ENCODE results near the gene TPGS2.

TPGS2 gene

DNA sequence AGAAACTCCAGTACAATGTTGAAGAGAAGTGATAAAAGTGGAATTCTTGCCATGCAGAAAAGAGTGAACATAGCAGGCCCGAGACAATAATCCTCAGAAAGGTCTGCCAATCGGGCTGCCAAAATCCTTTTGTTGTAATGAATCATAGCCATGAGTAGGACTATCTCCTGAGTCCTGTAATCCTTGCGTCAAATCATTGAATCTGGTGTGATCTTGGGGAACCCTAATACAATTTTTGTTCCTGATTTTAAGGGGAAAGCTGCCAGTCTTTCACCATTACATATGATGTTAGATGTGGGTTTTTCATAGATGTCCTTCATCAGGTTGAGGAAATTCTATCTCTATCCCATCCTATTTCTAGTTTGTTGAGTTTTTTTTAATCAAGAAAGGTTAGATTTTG is 2.2 kb downstream of the TPGS2 start:
- no peak overlapping the region for H3K4me3 ChIP-seq (ENCODE audit: low read depth, low read length)
- no peak overlapping the region for H3K14ac ChIP-seq (ENCODE audit: low read length)
- peaks cover 8% of the 10 kb centered on the region for H3K79me1 ChIP-seq (ENCODE audit: low read length)
- H4K91ac ChIP-seq (ENCODE audit: low read depth, low read length) = no peak overlapping the region
- H4K8ac ChIP-seq (ENCODE audit: low read depth, low read length) = no peak overlapping the region
- H3K9me3 ChIP-seq (ENCODE audit: insufficient read depth, low read depth, low read length) = no peaks in the 10 kb centered on the region
- H2BK120ac ChIP-seq (ENCODE audit: insufficient read depth, low read length, poor library complexity) = no peak overlapping the region
- H2AK5ac ChIP-seq (ENCODE audit: low read length) = no peak overlapping the region
- H3K27ac ChIP-seq (ENCODE audit: low read depth, low read length) = no peak overlapping the region
- H3K4me1 ChIP-seq (ENCODE audit: control insufficient read depth in 1 of 2, insufficient read depth in 2 of 2, low read length in 2 of 2) = peaks cover 5% of the 10 kb centered on the region in 2 experiments
- H3K79me2 ChIP-seq (ENCODE audit: control insufficient read depth, insufficient read depth, low read length, poor library complexity) = peaks cover 7% of the 10 kb centered on the region
- H3K27me3 ChIP-seq (ENCODE audit: insufficient read depth, low read length) = no peaks in the 10 kb centered on the region
- H3K36me3 ChIP-seq (ENCODE audit: control insufficient read depth in 1 of 2, insufficient read depth in 2 of 2, low read length in 2 of 2) = peaks cover 0 to 3% of the 10 kb centered on the region in 2 experiments
- no peak overlapping the region for H3K18ac ChIP-seq (ENCODE audit: low read length)
- DNase-seq = no peak
- no peak overlapping the region for H3K4me2 ChIP-seq (ENCODE audit: low read length)
- H2BK12ac ChIP-seq (ENCODE audit: low read length) = no peak overlapping the region
- no CpG with 5 or more reads among the region's 3 CpGs for WGBS (ENCODE audit: extremely low coverage, insufficient coverage, insufficient read length)
- H2AFZ ChIP-seq (ENCODE audit: insufficient read depth, low read length, poor library complexity) = no peak overlapping the region
- H4K12ac ChIP-seq (ENCODE audit: low read depth, low read length) = no peak overlapping the region
- H3K4ac ChIP-seq (ENCODE audit: low read depth, low read length) = no peak overlapping the region
- no peak overlapping the region for H2BK5ac ChIP-seq (ENCODE audit: low read depth, low read length, poor library complexity)
- H3K23ac ChIP-seq (ENCODE audit: low read length) = no peak overlapping the region
- no peak overlapping the region for H3K9ac ChIP-seq (ENCODE audit: low read length)

DNA sequence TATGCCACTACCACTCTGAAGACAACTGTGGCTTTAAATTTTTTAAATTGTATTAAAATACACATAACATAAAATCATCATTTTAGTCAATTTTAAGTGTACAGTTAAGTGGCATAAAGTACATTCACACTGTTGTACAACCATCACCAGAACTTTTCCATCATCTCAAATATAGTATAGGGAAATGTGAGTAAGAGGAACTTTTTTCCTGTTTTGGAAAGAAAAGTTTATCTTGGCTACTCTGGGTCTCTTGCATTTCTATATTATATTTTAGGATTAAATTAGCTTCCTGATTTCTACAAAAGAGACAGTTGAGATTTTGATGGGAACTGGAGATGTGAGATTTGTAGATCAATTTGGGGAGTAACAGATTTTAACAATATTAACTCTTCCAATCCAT is 3.3 kb downstream of the TPGS2 start:
- Histone ChIP-seq H4K91ac (ENCODE audit: low read depth, low read length) (no peak overlapping the region), H3K9me3 (ENCODE audit: insufficient read depth, low read depth, low read length) (no peaks in the 10 kb centered on the region), H3K4me2 (ENCODE audit: low read length) (no peak overlapping the region), H2AFZ (ENCODE audit: insufficient read depth, low read length, poor library complexity) (no peak overlapping the region), H3K79me1 (ENCODE audit: low read length) (peaks cover 8% of the 10 kb centered on the region), H3K4ac (ENCODE audit: low read depth, low read length) (no peak overlapping the region), H4K12ac (ENCODE audit: low read depth, low read length) (no peak overlapping the region), H3K4me1 (ENCODE audit: control insufficient read depth in 1 of 2, insufficient read depth in 2 of 2, low read length in 2 of 2) (peaks cover 5% of the 10 kb centered on the region in 2 experiments), H3K4me3 (ENCODE audit: low read depth, low read length) (no peak overlapping the region), H2BK12ac (ENCODE audit: low read length) (no peak overlapping the region), H3K79me2 (ENCODE audit: control insufficient read depth, insufficient read depth, low read length, poor library complexity) (peaks cover 7% of the 10 kb centered on the region), H3K36me3 (ENCODE audit: control insufficient read depth in 1 of 2, insufficient read depth in 2 of 2, low read length in 2 of 2) (peaks cover 0 to 3% of the 10 kb centered on the region in 2 experiments), H3K18ac (ENCODE audit: low read length) (no peak overlapping the region), H2BK120ac (ENCODE audit: insufficient read depth, low read length, poor library complexity) (no peak overlapping the region), H3K23ac (ENCODE audit: low read length) (no peak overlapping the region), H3K27me3 (ENCODE audit: insufficient read depth, low read length) (no peaks in the 10 kb centered on the region), H2AK5ac (ENCODE audit: low read length) (no peak overlapping the region), H2BK5ac (ENCODE audit: low read depth, low read length, poor library complexity) (no peak overlapping the region), H3K27ac (ENCODE audit: low read depth, low read length) (no peak overlapping the region), H3K9ac (ENCODE audit: low read length) (no peak overlapping the region), H3K14ac (ENCODE audit: low read length) (no peak overlapping the region), H4K8ac (ENCODE audit: low read depth, low read length) (no peak overlapping the region)
- DNase-seq = no peak

DNA sequence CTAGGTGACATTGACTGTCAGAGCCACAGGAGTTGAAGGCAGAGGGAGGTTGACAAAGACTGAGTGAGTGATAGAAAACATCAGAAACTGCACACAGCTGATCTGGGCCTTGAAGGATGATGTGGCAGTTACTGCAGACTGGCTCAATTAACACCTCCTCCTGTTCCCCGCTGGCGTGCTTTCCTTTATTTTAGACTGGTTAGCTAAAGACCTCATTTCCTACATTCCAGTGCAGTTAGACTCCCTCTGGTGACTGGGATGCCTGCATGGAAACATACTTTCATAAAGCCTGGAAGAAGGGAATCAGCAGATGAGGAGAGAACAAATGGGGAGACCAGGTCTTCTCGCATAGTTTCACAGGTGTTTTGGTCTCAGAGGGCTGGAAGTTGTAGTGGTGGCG is 7.1 kb downstream of the TPGS2 start:
- Histone ChIP-seq H3K9ac (ENCODE audit: low read length) (no peak overlapping the region), H2BK5ac (ENCODE audit: low read depth, low read length, poor library complexity) (no peak overlapping the region), H2BK120ac (ENCODE audit: insufficient read depth, low read length, poor library complexity) (no peak overlapping the region), H3K27me3 (ENCODE audit: insufficient read depth, low read length) (no peaks in the 10 kb centered on the region), H2AK5ac (ENCODE audit: low read length) (no peak overlapping the region), H3K79me1 (ENCODE audit: low read length) (no peaks in the 10 kb centered on the region), H4K91ac (ENCODE audit: low read depth, low read length) (no peak overlapping the region), H4K8ac (ENCODE audit: low read depth, low read length) (no peak overlapping the region), H3K23ac (ENCODE audit: low read length) (no peak overlapping the region), H3K4me1 (ENCODE audit: control insufficient read depth in 1 of 2, insufficient read depth in 2 of 2, low read length in 2 of 2) (no peaks in the 10 kb centered on the region), H2BK12ac (ENCODE audit: low read length) (no peak overlapping the region), H3K79me2 (ENCODE audit: control insufficient read depth, insufficient read depth, low read length, poor library complexity) (no peaks in the 10 kb centered on the region), H3K18ac (ENCODE audit: low read length) (no peak overlapping the region), H3K4ac (ENCODE audit: low read depth, low read length) (no peak overlapping the region), H2AFZ (ENCODE audit: insufficient read depth, low read length, poor library complexity) (no peak overlapping the region), H3K36me3 (ENCODE audit: control insufficient read depth in 1 of 2, insufficient read depth in 2 of 2, low read length in 2 of 2) (peaks cover 3 to 6% of the 10 kb centered on the region in 2 experiments), H3K9me3 (ENCODE audit: insufficient read depth, low read depth, low read length) (no peaks in the 10 kb centered on the region), H3K4me3 (ENCODE audit: low read depth, low read length) (no peak overlapping the region), H3K4me2 (ENCODE audit: low read length) (no peak overlapping the region), H3K27ac (ENCODE audit: low read depth, low read length) (no peak overlapping the region), H3K14ac (ENCODE audit: low read length) (no peak overlapping the region), H4K12ac (ENCODE audit: low read depth, low read length) (no peak overlapping the region)
- peak; percentile 44 to 69 for DNase-seq
- WGBS (ENCODE audit: extremely low coverage, insufficient coverage, insufficient read length) = no CpG with 5 or more reads among the region's 4 CpGs

DNA sequence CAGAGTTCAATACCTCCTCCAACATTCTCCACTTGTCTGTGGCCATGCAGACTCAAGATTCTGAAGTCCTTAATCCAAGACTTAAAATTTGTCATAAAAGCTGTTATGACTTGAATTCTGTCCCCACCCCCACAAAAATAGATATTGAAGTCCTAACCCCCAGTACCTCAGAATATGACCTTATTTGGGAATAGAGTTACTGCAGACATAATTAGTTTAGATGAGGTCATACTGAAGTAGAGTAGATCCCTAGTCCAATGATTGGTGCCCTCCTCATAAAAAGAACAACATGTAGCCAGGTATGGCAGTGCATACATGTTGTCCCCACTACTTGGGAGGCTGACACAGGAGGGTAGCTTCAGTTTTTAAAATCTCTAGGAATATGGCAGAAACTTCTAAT is 9.2 kb downstream of the TPGS2 start:
- Histone ChIP-seq H2BK12ac (ENCODE audit: low read length) (no peak overlapping the region), H3K79me2 (ENCODE audit: control insufficient read depth, insufficient read depth, low read length, poor library complexity) (no peaks in the 10 kb centered on the region), H3K23ac (ENCODE audit: low read length) (no peak overlapping the region), H3K4ac (ENCODE audit: low read depth, low read length) (no peak overlapping the region), H3K9ac (ENCODE audit: low read length) (no peak overlapping the region), H3K14ac (ENCODE audit: low read length) (no peak overlapping the region), H3K9me3 (ENCODE audit: insufficient read depth, low read depth, low read length) (no peaks in the 10 kb centered on the region), H3K18ac (ENCODE audit: low read length) (no peak overlapping the region), H3K27ac (ENCODE audit: low read depth, low read length) (no peak overlapping the region), H2BK120ac (ENCODE audit: insufficient read depth, low read length, poor library complexity) (no peak overlapping the region), H3K4me1 (ENCODE audit: control insufficient read depth in 1 of 2, insufficient read depth in 2 of 2, low read length in 2 of 2) (no peaks in the 10 kb centered on the region), H4K8ac (ENCODE audit: low read depth, low read length) (no peak overlapping the region), H4K12ac (ENCODE audit: low read depth, low read length) (no peak overlapping the region), H3K36me3 (ENCODE audit: control insufficient read depth in 1 of 2, insufficient read depth in 2 of 2, low read length in 2 of 2) (peaks cover 3 to 8% of the 10 kb centered on the region in 2 experiments), H3K79me1 (ENCODE audit: low read length) (no peaks in the 10 kb centered on the region), H2AK5ac (ENCODE audit: low read length) (no peak overlapping the region), H3K4me2 (ENCODE audit: low read length) (no peak overlapping the region), H2BK5ac (ENCODE audit: low read depth, low read length, poor library complexity) (no peak overlapping the region), H3K4me3 (ENCODE audit: low read depth, low read length) (no peak overlapping the region), H2AFZ (ENCODE audit: insufficient read depth, low read length, poor library complexity) (no peak overlapping the region), H3K27me3 (ENCODE audit: insufficient read depth, low read length) (no peaks in the 10 kb centered on the region), H4K91ac (ENCODE audit: low read depth, low read length) (no peak overlapping the region)
- no peak for DNase-seq
